ENCODE data around the gene BABAM2.
"Not testable (repeated sequence)": the region's sequence is repeated elsewhere in the genome, so short reads cannot be mapped to it uniquely, and the experiment has no call there.

Gene BABAM2

DNA sequence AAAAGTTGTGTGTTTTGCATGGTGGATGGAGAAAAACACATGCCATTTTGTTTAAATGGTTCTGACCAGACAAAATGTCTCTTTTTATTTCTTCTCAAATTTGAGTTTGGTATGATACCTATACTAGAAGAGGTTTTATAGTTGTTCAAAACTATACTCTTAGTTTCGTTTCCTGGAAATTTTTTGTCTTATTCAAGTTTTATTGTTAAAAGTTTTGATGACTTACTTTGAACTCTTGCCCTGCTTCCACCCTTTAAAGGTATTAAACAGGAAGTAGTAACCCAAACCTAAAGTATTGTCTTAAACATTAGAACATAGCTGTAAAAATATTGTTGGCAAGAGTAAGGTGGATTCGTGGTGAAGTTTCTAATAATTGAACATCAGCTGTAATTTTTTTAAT lies 98.2 kb downstream of the BABAM2 start:
- no peak for DNase-seq

DNA sequence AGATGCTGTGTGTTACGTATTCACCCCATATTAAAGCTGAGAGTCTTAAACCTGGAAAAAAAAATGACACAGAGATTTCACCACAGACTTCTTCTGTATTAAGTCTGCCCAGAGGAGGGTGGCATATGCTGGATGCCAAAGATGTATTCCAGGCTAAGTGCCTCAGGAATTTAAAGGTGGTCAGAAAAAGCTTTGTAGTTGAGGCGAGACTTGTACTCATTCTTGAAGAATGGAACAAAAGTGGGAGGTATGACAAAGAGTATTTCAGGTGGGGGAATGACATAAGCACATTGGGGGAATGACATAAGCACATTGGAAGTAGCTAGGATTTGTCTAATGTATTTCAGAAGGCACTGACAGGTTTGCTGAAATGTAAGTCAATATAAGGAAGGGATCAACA lies 98.6 kb downstream of the BABAM2 start:
- no peak for DNase-seq

GRCh38 chr2:27990030-27990590 lies 99.6 kb downstream of the BABAM2 start:
- no peak for DNase-seq

GRCh38 chr2:27991146-27991545 lies 100.6 kb downstream of the BABAM2 start:
- no peak for DNase-seq

GRCh38 chr2:27992787-27993401 lies 102.4 kb downstream of the BABAM2 start:
- peak; percentile 24 for DNase-seq

DNA sequence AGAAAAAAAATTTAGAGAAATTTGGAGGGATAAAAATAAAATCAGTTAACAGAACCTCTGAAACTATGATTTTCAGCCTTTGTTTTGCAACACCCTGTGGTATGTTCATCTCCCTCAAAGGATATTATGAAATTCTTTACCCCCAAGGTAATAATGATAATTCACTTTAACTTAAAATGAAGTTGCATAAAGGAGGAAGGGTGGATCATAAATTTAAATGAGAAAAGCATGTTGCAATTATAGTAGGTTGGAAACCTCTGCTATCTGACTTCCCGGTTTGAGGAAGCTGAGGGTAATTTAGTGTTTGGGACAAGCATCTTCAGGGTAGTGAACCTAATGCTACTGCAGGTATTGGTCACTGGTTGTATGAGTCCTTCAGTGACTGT lies 102.9 kb downstream of the BABAM2 start:
- no peak for DNase-seq

GRCh38 chr2:27993950-27994728 lies 103.6 kb downstream of the BABAM2 start:
- DNase-seq, result peak; percentile 28

DNA sequence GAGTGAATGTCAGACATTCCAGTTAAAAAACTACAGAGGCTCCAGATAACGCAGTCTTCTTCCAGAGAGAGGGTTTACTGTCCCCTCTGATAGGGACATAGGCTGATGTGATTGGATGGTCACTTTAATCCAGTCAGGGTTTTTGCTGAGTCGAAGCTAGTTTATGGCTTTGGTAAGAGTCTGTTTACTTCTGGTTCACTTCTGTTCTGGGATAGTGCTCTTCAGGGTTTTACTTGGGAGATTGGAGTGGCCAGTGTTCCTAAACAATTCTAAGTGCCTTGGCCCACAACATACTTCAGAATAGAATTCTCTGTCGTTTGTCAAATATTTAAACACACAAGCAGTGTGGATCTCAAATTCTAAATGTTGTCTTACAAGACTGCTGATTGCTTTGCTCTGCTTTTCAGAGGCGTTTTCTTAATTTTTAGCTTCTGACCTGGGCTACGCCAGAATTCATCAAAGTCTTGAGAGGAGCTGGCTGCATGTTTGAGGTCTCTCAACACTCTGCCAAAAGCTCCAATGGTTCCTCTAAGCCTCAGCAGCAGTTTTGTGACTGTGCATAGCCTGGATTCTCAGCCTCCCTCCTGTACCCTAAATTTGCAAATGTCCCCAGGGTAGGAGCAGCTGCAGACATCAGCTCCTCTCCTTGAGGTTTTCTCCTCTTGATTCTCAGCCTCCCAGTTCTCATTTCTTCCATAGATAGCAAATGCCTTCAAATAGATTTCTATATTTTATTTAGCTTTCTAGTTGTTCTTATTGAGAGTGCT lies 105.8 kb downstream of the BABAM2 start:
- DNase-seq, result no peak

GRCh38 chr2:28000287-28000686 lies 109.8 kb downstream of the BABAM2 start:
- no peak for DNase-seq

- no peak for DNase-seq
Observed at GRCh38 chr2:28002181-28002580, 111.7 kb downstream of the BABAM2 start.

DNA sequence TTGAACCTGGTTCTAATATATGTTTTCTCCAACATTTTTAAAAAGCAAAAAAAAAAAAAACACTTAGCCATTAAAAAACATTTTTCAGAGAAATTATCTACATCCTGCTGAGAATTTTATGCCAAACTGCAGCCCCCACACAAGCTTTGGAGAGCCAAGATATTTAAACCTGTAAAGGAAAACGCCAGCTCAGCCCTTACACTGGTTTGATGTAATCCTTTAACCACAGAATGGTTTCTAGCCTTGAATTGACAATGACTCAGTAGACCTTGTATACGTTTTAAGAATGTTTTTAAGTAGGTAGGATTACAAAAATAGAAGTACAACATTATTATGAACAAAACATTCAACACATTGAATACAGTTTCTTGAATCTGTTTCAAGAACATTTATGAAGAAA lies 113.6 kb downstream of the BABAM2 start:
- DNase-seq, result no peak

DNA sequence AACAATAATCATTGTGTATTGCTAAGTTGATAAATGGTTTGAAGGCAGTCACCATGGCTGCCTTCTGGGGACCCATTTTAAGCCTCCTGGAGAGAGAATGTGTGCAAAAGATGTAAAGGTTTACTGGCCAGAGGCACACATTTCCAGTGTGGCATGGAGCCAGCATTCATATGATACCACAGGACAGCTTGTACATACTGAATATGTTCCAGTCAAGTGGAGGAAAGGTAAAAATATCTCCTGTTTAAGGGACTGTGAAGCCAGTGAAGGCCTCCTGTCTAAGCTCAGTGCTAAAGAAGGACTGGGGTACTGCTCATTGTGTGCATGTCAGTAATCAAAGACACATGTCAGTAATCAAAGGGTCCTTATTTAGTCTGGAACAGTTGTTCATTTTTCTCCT lies 119.2 kb downstream of the BABAM2 start:
- no peak for DNase-seq

DNA sequence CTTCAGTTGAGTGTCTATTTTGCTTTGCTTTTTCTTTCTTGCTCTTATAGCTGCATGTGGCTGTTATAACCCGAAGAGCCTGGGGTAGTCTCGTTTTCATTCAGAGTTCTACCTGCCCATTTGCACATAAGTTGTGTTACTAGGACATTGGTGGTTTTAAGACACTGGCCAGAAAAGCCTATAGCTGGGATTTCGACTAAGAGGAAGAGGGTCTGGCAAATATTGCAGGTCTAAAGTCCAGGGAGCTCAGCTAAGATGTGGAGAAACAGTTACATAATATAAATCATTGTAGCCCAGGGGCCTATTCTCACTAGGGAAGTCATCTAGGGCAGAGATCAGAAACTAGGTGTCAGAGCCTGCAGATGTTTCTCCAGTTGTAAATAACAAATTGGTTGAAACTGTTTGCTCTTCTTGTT lies 120.8 kb downstream of the BABAM2 start:
- DNase-seq, result no peak

DNA sequence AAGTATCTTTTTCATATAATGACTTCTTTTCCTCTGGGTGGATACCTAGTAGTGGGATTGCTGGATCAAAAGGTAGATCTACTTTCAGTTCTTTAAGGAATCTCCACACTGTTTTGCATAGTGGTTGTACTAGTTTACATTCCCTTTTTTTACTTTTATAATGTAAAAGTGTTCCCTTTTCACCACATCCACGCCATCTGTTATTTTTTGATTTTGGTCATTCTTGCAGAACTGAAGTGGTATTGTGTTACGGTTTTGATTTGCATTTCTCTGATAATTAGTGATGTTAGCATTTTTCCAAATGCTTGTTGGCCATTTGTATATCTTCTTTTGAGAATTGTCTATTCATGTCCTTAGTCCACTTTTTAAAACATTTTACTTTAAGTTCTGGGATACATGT lies 127.9 kb downstream of the BABAM2 start:
- DNase-seq, result not testable (repeated sequence)

GRCh38 chr2:28019521-28019920 lies 129.0 kb downstream of the BABAM2 start:
- DNase-seq, result not testable (repeated sequence)

DNA sequence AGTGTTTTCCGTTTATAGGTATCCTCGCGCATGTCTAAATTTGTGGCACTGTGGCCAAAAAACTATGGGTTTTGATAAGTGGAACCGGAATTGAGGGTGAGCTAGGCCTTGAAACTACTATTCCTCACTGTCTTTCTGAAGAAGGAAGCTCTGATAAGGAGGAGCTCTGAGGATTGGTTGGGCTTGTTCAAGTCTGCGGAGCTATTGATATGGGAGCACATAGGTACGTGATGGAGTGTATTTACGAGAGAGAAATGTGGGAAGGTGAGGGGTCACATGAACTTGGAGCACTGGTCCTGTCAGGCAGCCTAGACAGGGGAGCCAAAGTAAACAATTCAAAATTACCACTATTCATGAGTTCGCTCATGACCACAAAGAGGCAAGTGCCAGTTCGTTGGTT lies 131.4 kb downstream of the BABAM2 start:
- no peak for DNase-seq

GRCh38 chr2:28025123-28025522 lies 134.6 kb downstream of the BABAM2 start:
- no peak for DNase-seq

DNA sequence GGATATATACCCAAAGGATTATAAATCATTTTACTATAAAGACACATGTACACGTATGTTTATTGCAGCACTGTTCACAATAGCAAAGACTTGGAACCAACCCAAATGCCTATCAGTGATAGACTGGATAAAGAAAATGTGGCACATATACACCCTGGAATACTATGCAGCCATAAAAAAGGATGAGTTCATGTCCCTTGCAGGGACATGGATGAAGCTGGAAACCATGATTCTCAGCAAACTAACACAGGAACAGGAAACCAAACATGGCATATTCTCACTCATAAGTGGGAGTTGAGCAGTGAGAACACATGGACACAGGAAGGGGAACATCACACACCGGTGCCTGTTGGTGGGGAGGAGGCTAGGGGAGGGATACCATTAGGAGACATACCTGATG lies 135.7 kb downstream of the BABAM2 start:
- not testable (repeated sequence) for DNase-seq

DNA sequence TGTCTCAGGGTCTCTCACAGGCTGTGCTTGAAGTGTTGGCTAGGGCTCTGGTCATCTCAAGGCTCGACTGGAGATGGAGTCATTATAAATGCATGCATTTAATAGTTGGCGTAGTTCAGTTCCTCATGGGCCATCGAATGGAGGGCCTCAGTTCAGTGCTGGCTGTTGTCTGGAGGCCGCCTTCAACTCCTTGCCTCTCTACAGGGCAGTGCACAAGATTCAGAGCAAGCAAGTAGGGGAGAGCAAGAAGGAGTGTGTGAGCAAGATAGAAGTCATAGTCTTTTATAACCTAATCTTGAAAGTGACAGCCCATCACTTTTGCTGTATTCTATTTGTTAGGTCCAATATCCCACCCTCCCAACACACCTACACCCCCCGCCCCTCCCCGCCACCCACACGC lies 137.5 kb downstream of the BABAM2 start:
- DNase-seq, result no peak

DNA sequence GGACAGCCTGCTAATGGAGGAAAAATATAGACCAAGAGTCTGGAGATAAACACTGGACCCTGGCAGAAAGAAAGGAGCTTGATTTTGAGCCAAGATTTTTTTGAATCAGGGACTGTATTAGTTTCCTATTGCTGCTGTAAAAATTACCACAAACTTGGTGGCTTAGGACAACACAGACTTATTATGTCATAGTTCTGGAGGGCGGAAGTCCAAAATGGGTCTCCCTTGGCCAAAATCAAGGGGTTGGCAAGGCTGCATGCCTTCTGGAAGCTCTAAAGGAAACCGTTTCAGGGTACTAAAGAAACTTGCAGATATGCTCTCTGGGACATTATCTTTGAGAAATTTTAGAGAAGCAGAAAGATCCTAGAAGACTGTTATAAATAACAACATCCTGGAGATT lies 140.1 kb downstream of the BABAM2 start:
- no peak for DNase-seq

- DNase-seq, result no peak
Observed at GRCh38 chr2:28032816-28033215, 142.3 kb downstream of the BABAM2 start.

- DNase-seq, result no peak
Observed at GRCh38 chr2:28034696-28035095, 144.2 kb downstream of the BABAM2 start.

DNA sequence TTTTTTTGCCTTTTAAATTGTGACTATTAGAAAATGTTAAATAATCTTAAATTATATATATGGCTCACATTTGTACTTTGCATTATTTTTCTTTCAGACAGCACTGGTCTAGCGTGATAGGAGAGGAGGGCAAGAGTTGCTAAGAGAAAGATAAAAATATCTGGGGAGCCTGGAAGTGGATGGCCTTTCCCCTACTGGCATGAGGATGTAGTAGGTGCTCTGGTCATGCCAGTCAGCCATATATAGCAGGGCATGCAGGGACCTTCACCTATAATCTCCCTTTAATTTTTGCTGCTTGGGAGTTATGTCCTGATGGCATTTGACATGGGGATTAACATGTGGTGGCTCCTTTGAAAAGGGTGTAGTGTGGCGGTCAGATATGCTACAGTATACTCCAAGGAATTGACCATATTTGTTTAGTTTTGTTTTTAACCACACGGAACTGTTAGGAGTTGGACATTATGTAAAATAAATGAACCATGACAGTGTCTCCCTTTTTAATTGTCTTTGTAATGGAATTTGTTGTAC lies 144.7 kb downstream of the BABAM2 start:
- DNase-seq, result no peak

Data from DMS53 (cell line).